HG02970 (cell line): ENCODE results near the gene GALNT2.

Source experiments
- ATAC-seq: cut with Tn5 transposase; IDR thresholded peaks from one replicate; pipeline ENCODE4 v1.9.1; 2021; ENCODE audit warnings: mild to moderate bottlenecking, moderate library complexity, moderate number of reproducible peaks; ENCODE audit not compliant: unreplicated experiment, low FRiP score

Gene GALNT2

DNA sequence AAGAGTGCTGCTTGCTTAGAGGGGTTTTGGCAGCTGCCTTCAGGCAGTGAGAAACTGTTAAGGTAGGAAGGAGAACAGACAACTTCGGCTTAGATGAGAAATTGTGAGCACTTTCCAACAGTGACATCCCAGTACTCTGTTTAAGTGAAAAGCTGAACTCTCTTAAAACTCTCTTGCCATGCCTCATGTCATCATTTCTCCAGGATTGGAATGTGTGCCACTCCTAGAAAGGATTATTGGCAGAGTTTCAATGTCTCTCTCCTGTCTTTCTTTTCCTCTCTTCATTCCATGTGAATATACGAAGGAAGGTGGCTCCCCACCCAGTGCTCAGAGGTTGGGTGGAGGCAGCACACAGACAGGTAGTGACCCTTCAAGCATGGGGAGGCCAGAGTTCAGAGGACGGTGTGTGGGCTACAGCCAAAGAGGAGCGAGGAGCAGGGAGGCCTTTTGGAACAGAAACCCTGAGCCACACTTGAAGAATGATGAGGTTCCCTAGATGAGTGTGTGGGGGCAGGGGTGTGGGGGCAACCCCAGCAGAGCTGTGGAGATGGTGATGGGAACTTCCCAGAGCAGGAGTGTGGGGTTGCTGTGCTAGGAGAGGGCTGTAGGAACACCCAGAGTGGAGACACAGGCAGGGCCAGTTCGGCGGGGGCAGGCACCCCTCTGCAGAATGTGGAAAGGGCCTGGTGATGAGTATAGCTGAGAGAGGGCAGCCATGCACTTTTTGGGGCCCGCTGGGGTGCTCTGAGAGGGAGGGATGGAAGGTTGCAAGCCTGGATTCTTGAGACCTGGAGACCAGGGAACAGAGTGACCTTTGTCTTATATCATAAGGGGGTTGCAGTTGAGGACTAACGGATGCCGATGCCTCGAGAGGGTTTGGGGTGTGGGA, 58.8 kb downstream of the GALNT2 start:
- ATAC-seq = no peak

DNA sequence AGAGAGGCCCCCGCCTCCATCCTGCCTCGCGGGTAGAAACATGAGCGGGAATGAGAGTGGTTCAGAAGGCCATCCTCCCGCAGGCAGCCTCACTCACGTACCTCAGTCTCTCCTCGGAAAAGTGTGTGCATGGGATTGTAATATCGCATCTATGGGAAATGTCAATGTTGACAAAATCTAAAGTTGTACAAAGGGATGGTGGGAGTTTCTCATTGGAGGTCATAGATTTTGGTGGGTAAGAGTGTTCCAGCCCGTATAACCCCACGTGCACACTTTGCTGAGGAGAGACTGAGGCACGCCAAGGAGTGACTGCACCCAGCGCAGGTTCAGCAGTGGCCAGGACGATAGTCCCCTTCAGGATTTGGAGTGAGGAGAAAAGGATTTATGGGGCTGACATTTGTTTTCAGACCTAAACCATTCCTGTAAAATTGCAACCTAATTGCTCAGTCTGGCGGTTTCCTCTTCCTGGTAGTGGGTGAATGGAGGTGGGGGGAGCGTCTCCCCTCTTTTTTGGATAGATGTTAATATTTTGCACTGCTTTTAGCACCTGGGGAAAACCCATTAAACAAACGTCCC, 59.6 kb downstream of the GALNT2 start:
- no peak for ATAC-seq

GRCh38 chr1:230127105-230128054, 60.3 kb downstream of the GALNT2 start:
- no peak for ATAC-seq

DNA sequence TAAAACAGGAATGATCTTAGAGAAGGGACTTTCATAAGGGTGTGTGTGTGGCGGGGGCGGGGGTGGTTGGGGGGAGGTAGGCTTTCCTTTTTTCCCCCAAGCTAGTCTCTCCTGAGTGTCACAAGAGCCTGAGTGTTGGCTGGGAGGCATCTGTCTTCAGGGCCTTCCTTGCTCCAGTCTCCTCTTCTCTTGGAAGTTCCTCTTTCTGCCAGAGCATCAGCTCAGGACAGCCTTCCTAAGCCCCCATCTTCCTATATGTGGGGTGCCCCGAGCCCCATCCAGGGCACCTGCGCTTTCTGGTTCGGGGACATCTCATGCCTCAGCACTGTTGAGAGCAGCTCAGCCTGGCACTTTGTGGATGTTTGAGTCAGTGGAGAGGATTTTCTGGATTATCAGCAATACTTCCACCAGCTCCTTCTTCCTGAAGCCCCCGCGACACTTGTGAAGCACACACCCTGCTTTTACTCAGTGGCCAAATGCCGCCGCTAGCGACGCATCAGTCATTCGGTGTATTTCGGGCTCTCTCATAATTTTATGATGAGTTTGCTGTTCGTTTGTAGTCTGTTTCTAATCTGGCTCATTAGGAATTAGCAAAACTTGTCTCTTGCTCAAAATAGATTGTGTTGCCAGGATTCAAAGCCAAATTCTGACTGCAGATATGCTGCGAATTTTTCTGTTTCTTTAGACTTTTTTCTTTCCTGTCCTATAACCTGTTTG, 61.7 kb downstream of the GALNT2 start:
- no peak for ATAC-seq

DNA sequence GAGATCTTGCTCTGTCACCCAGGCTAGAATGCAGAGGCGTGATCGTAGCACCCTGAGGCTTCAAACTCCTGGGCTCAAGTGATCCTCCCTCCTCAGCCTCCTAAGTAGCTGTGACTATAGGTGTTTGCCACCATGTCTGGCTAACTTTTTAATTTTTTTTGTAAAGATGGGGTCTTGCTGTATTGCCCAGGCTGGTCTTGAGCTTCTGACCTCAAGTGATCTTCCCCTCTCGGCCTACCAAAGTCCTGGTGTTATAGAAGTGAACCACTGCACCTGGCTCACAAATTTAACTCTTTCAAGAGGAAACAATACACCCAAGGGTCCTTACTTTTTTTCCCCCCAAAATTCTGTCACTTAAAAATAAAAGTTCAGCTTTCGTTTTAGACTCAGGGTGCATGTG, 62.3 kb downstream of the GALNT2 start:
- no peak for ATAC-seq

DNA sequence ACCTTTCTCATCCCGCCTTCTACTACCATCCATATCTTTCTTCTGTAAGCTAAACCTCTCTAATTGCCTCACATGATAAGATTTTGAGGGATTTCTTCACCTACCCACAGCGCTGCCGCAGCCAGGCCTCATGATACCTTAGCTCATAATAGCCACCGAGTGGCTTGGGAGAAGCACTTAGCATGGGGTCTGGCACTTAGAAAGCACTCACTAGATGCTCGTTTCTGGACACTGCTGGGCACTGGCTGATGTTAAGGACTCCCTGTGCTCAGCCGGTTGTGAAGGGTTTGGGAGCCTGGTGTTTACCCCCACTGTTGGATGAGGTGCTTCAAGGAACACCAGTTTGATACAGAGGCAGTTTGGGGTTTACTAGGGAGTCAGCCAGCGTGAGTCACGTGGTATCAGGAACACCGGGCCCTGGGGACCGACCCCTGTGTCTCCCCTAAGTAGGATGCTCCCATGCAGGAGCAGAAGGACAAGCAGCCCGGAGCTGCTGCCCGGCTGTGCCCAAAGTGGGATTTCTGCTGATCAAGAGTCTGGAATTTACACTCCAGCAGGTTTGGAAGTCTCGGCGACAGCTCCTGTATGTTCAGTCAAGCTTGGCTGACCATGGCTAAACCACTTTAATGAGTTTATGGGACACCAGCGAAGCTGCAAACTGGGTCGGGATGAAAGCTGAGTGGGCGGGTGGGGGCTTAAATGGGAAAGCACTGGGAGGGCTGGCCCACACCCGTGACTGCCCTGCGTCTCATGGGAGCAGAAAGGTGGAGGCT, 63.3 kb downstream of the GALNT2 start:
- ATAC-seq = no peak

- no peak for ATAC-seq
Observed at GRCh38 chr1:230131457-230131856, 64.4 kb downstream of the GALNT2 start.

GRCh38 chr1:230132758-230133157, 65.7 kb downstream of the GALNT2 start:
- ATAC-seq = no peak

DNA sequence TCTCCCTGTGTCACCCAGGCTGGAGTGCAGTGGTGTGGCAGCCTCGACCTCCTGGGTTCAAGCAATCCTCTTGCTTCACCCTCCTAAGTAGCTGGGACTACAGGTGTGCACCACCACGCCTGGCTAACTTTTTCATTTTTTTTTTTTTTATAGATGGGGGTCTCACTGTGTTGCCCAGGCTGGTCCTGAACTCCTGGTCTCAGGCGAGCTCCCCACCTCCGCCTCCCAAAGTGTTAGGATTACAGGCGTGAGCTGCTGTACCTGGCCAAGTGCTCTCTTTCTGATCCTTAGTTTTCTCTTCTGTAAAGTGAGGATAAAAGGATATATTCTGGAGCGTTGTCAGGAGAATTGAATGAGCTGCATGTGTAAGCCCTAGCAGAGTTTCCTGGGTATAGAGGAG, 68.7 kb downstream of the GALNT2 start:
- ATAC-seq = no peak

DNA sequence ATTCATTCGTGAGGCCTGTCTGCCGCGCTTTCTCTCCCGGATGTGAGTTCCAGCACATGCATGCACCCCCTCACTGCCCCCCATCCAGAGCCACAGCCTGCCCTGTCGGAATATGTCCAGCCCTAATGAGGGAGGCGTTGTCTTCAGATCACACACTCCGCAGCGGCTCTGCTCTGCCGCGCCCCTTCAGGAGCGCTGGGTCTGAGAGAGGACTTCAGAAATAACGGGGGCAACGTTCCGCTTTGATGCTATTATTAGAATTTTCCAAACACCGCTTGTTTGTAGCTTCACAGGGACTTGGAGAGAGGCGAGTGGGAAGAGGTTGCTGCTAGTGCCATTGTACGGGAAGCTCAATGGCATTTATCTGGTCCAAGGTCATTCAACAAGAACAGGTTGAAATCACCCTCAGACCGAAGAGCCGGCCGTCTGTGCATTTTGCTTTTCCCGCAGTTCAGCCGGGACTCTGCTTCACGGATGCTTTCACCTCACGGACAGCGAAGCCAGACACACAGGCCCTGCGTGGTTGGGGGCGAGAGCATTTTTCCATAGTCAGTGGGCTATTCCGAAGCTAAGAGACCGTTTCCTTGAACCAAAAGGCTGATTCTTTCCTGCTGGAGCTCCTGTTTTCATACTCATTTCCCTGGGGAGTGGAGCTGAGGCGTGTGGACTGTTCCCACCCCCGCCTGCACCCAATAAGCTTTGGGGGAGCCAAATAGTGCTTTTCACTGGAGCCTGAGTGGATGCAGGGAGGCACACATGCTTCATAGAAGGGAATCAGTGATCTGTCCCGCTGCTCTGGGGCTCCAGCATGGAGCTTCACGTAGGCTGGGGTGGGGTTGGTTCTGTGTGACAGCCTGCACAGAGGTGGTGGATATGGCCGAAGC, 69.7 kb downstream of the GALNT2 start:
- no peak for ATAC-seq

GRCh38 chr1:230137337-230137815, 70.3 kb downstream of the GALNT2 start:
- ATAC-seq = no peak

DNA sequence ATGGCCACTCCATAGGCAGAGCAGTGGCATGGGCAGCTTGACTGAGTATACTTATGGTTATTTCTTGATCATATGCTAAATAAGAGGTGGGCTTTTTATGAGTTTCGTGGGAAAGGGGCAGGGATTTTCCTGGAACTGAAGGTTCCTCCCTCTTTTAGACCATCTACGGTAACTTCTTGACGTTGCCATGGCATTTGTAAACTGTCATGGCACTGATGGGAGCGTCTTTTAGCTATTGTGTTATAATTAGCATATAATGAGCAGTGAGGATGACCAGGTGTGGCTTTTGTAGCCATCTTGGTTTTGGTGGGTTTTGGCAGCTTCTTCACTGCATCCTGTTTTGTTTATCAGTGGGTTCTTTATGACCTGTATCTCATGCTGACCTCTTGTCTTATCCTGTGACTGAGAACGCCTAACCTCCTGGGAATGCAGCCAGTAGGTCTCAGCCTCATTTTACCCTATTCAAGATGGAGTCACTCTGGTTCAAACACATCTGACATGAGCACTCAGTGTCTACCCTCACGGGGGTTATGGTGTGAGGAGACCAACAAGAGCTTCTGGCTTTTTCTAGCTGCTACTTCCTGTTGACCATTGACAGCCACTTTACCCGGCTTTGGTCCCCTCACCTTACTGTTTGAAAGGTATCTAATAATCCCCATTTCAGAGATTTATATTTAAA, 71.7 kb downstream of the GALNT2 start:
- no peak for ATAC-seq

DNA sequence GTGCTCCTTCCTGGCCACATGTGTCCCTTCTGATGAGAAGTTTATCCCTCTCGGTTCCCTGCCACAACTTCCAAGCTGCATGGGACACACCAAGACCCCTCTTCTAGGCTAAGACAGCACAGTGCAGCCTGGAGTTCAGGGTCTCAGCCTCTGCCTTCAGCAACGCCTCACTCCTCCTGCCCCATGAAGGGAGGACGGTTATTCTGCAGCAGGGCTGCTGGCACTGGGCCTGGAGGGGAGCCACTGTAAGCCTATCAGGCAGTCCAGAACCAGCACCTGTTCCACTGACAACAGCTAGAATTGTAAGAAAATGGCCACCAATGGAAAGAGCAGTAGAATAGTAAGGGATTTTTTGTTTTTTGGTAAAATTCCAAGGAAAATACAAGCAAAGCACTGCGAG, 72.3 kb downstream of the GALNT2 start:
- no peak for ATAC-seq

DNA sequence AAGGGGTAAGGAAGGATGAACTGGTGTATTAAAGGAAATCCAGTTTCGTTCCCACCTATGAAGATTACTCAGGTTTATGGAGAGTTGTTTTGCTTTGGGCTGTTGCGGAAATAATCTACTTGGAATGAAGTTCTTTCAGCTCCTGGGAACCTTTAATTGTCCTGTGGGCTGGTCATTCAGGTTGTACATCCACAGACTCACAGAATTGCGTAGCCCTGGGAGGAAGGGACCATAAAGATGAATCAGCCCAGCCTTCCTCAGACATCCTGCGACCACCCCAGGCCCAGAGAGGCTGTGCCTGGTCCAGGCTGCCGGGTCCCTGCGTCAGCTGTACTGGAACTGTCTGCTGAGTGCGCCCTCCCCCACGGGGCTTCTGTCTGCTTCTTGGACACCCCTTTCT, 72.7 kb downstream of the GALNT2 start:
- ATAC-seq = no peak

GRCh38 chr1:230140221-230141020, 73.4 kb downstream of the GALNT2 start:
- no peak for ATAC-seq

- no peak for ATAC-seq
Observed at GRCh38 chr1:230141021-230141648, 74.1 kb downstream of the GALNT2 start.
